Stimulated activated CD4-positive, alpha-beta T cell treated with anti-CD3 and anti-CD28 coated beads, Interleukin-1b, Interleukin-23, amount 100 ng/mL, for 4 hours (primary cell): ENCODE data around the gene SKI.
A peak's percentile ranks its signal among the peaks of the same experiment; 100 is the strongest.

Source experiments
- DNase-seq, 2 donors: peaks; one replicate each; pipeline ENCODE4 v3.0.0-alpha.2; 2020; ENCODE audit warnings: low read depth in 2 of 2

The SKI gene

GRCh38 chr1:2229911-2230731 lies 2.0 kb downstream of the SKI start:
- DNase-seq: no peak

GRCh38 chr1:2230781-2231531 lies 2.8 kb downstream of the SKI start:
- no peak for DNase-seq

- peak; percentile 57 to 63 for DNase-seq
Measured at GRCh38 chr1:2231532-2232254, 3.6 kb downstream of the SKI start.

GRCh38 chr1:2232255-2232915 lies 4.3 kb downstream of the SKI start:
- DNase-seq: no peak

GRCh38 chr1:2232916-2233438 lies 4.9 kb downstream of the SKI start:
- DNase-seq: no peak

- no peak for DNase-seq
Measured at GRCh38 chr1:2233468-2233867, 5.3 kb downstream of the SKI start.

- peak in 1 of 2 donors; percentile 35 for DNase-seq
Measured at GRCh38 chr1:2233997-2234761, 6.1 kb downstream of the SKI start.

GRCh38 chr1:2234762-2235113 lies 6.6 kb downstream of the SKI start:
- no peak for DNase-seq

- no peak for DNase-seq
Measured at GRCh38 chr1:2235300-2235998, 7.3 kb downstream of the SKI start.

- DNase-seq: no peak
Measured at GRCh38 chr1:2236695-2237677, 8.9 kb downstream of the SKI start.

- no peak for DNase-seq
Measured at GRCh38 chr1:2237773-2238172, 9.7 kb downstream of the SKI start.

- no peak for DNase-seq
Measured at GRCh38 chr1:2238361-2239012, 10.4 kb downstream of the SKI start.

- DNase-seq: no peak
Measured at GRCh38 chr1:2239013-2239370, 10.9 kb downstream of the SKI start.

- DNase-seq: no peak
Measured at GRCh38 chr1:2239384-2239985, 11.4 kb downstream of the SKI start.

GRCh38 chr1:2240270-2241156 lies 12.4 kb downstream of the SKI start:
- DNase-seq: no peak

- DNase-seq: no peak
Measured at GRCh38 chr1:2241820-2242219, 13.7 kb downstream of the SKI start.
